NCI-H345 (cell line): ENCODE measurements around the gene DAB2IP.
"Not testable (repeated sequence)": the region's sequence is repeated elsewhere in the genome, so short reads cannot be mapped to it uniquely, and the experiment has no call there.

Experiments used
- DNase-seq: peaks from one replicate; lab custom pipeline; 2025; lab: John Stamatoyannopoulos, UW

The DAB2IP gene

DNA sequence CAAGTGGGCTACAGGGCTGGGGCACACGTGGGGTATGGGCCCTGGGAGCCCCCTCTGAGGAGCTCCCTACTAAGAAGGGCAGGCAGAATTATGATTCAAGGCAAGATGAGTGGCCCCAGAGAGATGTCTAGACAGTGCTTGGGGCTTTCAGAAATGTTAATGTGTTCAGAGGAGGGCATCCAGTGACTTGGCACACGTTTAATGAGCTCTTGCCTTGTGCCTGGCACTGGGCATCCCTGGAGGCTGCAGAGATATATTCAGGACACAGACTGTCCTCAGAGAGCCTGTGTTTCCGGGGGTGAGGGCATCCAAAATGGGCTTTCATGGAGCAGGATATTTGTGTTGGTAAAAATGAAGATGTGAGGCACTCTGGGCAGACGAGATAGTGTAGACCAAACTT is 25.4 kb upstream of the DAB2IP start:
- no peak for DNase-seq

DNA sequence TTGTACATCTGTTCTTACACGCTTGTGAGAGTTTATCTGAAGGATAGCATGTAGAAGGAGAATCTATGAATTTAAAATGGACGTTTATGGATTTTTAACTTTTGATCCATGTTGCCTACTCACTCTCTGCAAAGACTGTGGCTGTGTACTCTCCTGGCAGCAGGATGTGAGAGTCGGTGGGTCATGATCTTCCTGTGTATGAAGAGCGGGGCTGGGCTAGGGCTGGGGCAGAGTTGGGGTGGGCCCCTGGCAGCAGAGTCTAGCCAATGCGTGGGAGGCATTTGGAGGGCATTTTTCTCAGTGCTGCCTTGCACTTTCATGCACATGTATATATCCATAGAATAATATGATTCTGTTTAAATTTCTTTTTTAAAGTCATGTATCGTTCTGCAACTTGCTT is 24.0 kb upstream of the DAB2IP start:
- DNase-seq: no peak

DNA sequence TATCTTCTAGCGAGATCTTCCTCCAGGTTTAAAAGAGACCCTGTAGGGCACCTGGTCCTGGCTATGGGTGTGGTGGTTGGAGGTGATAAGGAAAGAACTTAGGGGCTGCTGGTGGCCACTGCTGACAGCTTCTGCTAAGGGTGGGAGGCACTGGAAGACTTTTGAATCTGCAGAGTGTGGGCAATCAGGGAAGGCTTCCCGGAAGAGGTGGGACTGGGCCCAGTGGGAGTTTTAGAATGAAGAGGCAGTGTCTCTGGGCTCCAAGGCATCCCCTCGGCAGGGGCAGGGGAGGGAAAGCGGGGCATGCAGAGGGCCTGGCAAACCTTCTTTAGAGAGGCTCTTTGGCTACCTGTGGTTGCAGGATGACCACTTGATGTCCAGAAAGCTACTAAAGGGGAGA is 23.0 kb upstream of the DAB2IP start:
- DNase-seq: no peak

DNA sequence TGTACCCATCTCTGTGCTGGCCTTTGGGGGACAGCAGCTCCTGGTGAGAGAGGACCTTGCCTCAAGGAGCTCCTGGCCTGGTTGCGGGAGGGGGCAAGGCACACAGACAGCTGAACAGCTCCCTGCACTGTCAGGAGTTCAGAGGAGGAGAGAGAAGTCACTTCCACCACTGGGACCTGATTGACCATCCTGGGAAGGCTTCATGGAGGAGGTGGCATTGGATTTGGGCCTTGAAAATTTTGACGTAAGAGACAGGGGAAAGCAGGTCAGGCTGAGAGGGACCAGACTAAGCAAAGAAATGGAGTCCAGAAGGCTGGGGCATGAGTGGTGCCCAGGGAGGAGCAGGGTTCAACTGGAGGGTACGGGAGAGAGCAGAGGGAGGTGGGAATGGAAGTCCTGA is 20.3 kb upstream of the DAB2IP start:
- no peak for DNase-seq

DNA sequence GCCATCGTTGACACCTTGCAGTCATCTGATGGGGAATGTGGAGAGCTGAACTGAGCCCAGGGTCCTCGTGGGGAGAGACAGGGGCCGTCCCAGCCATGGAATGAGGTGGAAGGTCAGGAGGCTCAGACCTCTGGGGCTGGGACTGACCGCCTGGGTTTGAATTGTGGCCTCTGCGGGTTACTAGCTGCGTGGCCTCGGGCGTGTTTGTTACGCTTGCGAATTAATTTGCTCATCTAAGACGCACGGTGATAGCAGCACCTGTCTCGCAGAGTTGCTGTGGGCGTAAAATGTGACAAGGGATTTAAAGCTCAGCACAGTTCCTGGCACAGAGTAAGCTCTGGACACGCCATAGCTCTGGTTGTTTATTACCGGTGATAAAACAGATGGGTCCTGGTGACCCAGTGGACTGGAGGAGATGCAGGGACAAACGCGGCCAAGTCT is 19.4 kb upstream of the DAB2IP start:
- no peak for DNase-seq

DNA sequence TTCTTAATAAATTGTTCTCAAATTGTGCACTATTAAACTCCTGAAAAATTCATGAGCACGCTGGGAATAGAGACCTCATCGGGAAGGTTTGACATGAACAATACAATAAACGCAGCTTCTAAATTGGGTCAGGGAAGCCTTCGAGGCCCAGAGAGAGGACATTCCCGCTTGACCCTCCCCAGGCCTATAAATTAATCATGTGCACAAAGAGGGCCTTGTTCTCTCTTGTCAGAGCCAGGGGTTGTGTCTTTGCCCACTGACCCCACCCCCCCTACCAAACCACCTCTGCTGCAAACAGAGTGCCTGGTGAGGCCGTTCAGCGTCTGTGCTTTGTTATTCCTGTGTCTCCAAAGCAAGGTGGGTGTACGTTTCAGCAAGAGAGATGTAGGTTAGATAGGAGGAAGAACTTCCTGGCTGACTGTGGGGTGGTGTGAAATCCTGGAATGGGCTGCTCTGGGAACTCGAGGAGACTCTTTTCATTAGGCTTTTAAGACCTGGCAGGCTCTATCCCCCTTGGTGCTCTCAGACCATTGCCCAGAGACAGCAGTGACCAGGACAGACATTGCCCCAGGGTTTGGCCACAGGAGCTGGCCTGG is 18.2 kb upstream of the DAB2IP start:
- DNase-seq: no peak

DNA sequence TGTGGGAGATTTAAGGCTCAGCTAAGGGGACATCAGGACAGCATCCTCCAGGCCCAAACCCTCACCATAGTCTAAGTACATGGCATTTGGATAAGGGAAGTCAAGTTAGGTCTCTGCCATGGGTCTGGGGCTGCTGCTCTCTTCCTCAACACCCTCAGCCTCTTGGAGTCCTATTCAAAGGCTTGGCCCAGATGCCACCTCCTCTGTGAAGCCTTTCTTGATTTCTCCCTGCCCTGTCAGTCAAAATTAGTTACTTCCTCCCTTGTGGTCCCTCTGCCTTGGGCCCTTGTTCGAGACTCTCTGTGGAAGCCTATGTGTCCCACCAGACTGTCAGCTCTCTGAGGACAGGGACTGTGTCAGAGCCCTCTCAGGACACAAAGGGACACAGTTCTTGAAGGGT is 17.7 kb upstream of the DAB2IP start:
- no peak for DNase-seq

DNA sequence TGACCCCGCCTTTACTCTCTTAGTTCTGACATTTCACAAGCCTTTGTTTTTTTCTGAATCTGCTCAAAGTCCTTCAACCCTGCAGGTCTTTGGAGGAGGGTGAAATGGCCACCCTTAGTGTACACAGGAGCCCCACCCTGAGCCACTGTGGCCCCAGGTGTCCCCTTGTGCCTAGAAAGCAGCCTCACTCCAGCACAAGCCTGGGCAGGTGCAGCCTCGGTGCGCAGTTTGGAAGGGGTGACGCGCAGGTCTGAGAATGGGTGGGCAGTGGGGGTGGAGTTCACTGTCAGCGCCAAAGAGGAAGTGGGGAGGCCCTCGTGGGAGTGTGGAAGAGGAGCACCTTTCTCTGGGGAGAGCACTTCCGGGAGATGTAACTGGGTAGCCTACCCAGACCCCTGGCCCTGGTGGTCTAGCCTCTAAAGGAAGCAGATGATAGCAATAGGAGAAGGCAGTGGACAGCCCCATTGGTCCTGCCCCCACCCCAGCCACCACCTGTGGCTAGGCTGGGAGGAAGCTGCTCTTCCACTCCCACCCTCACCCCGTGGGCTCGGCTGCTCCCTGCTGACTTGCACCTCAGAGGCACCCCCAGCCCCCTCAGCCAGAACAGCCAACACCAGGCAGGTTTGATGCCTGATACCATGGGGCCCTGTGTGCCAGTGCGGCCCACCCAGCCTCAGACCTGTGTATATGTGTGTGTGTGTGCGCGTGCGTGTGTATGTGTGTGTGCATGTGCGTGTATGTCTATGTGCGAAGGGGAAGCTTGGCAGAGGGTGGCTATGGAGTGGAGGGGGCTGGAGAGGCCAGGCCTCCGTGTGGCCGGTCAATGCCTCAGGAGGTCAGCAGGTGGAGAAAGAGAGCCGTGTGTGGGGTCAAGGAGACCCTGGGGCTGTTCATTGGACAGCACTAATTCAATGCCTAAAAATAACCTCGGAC is 16.8 kb upstream of the DAB2IP start:
- DNase-seq: no peak

DNA sequence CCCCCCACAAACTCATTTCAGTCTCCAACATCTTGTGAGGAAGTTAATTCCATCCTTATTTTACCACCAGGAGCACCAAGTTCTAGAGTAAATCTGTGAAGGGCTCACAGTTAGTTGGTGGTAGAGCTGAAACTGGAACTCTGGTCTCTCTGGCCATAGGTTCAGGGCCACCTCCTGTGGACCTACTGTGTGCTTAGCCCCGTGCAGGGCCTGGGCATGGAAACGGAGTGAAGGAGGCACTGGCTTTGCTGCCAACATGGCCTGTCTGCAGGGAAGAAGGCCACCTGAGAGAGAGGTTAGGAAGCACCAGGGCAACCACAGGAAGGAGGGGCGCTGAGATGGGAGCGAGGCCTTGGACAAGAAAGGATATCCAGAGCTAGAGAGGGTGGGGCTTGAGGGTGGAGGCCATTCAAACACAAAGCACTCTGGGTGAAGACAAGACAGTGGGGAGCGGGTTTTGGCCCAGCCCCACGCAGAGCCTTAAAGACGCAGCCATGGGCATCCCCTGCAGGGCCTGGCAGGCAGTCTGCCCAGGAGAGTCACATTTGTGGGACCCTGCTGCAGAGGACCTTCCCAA is 16.0 kb upstream of the DAB2IP start:
- no peak for DNase-seq

DNA sequence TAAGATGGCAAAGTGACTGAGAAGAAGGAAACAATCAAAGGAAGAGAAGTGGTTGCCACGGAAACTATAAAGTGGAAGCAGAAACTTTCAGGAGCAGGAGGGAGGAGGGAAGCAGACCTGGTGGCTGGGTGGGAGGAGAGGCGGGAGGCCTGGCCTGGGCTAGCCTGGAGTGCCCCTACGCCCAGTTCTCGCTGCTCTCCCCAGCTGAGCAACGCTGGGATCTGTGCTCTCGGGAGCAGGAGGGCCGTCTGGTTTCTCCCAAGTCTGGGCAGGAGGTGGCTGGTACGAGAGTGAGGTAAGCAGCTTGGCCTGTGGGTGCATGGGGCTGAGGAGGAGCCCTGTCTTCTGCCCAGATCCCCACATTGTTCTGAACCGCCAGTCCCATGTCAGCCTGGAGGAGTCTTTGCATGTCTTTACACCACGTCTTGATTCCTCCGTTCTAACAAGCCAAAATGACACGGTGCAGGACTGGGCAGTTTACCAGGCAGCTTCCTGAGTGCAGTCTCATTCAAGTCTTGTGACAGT is 15.0 kb upstream of the DAB2IP start:
- DNase-seq: no peak

DNA sequence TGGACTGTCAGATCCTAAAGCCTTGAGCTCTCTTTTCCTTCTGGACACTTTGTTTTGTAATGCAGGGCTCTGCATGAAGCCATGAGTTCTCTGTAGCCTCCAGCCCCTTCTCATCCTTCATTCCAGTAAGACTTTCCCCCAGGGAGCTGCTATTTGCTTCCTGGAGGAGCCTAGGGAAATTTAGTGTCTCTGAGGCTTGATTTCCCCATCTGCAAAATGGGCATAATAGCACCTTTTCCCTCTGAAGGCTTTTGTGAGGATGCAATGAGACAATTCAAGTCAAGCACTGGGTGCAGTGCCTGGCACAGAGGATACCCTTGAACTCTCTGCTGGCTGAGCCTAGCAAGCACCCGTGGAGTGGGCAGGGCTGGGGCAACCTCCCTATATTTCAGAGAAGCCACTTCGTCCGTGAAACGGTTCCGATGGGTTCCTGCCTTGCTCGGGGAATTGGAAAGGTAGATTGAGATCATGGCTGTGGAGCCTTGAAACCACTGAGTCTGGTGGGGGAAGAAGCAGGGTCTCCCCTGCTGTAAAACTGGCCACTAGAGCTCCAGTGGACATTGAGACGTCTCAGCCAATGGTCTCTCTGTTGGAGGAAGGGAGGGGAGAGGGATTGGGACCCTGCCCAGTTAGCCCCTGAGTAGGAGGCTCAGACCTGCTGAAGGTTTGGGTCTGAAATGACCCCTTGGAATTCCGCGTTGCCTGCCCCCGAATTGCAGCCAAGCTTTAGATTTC is 14.3 kb upstream of the DAB2IP start:
- DNase-seq: no peak

DNA sequence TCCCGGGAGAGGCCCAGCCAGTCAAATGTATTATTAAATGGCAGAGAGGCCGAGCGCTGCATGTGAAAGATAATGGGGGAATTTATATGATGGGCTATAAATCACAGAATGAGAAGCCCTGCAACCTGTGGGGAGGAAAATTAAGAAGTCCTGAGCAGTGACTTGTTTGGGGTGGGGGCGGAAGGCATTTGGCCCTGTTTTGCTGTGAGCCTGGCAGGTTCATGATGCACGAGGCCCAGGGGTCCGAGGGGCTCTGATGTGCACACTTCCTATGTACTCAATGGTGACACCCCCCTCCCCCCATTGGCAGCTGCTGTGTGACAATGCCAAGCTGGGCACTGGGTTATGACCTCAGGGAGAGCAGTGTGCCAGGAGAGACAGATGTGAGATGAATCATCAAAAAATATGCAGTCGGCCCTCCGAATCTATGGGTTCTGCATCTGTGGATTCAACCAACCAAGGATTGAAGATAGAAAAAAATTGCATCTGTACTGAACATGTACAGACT is 13.7 kb upstream of the DAB2IP start:
- DNase-seq: no peak

DNA sequence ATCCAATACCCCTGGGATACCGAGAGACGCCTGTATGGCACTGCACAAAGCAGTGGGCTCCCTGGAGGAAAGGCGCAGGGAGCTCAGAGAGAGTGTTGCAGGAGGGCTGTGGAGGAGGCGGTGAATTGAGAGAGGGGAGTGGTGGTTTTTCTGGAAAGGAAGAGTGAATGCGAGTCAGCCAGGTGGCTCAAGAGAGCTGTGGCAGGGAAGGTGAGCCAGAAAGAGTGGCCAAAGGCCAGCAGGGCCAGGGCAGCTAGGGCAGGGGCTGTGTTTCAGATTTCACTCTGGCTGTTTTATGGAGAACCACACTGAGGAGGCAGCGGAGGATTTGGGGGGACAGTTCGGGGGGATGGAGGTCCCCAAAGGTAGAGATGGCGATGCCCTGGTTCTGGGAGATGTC is 13.0 kb upstream of the DAB2IP start:
- no peak for DNase-seq

DNA sequence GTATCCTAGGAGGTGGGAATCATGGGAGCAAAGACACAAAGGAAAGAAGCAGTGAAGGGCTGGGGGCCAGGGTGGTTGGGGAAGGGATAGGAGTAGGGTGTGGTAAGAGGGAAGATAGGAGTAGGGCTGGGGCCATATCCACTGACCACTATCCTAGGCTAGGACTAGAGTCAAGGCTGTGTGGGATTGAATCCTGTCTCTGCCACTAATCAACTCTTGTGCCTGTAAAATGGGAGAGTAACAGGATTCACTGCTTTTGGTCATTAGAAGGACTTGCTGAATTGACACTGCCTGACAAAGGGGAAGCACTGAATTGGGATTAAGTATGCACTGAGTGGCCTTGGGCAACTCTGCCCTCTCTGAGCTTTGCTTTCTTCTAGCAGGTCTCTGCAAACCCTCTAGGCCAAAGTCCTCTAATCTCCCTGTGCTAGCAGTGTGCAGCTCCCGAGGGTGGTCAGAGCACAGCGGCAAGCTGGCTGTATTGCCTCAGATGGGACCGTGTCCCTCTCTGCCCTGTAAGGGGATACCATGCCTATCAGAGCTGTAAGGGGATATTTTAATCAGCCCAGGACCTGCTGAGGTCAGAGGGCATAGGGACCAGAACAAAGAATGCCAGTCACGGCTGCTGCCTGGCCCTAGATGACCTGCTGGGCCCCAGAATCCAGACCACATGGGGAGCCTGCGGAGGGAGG is 12.4 kb upstream of the DAB2IP start:
- DNase-seq: no peak

DNA sequence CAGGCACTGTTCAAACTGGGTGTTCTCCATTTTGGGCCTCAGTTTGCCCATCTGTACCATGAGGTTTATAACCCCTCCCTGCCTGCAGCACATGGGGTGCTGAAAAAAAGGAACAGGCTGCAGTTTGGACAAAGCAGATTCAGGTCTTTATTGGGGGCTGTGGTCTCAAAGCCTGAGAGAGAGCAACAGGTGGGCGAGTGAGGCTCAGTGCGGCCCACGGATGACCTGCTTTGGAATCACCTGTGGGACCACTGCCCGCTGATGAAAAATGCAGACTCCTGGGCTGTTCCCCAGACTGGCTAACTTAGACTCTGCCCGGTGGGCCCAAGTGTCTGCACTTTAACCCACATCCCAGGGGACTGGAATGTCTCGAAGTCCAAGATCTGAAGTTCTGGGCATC is 11.8 kb upstream of the DAB2IP start:
- DNase-seq: no peak

DNA sequence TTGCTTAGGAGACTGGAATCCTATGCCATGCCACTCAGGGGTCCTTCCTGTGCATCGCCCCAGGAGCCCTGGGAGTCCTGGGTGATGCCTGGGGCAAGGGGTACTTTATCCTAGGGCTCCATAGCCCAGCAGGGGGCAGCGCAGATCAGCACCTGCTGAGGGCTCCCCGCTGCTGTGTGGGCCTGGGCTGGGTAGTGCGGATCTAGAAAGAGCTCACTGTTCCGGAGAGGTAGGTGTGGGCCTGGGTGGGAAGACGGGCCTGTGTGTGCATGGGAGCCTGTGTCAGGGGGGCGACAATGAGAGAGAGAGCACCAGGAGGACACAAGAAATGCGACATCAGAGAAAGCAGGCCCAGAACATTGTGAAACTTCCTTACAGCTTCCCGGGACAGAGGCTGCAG is 11.4 kb upstream of the DAB2IP start:
- no peak for DNase-seq

DNA sequence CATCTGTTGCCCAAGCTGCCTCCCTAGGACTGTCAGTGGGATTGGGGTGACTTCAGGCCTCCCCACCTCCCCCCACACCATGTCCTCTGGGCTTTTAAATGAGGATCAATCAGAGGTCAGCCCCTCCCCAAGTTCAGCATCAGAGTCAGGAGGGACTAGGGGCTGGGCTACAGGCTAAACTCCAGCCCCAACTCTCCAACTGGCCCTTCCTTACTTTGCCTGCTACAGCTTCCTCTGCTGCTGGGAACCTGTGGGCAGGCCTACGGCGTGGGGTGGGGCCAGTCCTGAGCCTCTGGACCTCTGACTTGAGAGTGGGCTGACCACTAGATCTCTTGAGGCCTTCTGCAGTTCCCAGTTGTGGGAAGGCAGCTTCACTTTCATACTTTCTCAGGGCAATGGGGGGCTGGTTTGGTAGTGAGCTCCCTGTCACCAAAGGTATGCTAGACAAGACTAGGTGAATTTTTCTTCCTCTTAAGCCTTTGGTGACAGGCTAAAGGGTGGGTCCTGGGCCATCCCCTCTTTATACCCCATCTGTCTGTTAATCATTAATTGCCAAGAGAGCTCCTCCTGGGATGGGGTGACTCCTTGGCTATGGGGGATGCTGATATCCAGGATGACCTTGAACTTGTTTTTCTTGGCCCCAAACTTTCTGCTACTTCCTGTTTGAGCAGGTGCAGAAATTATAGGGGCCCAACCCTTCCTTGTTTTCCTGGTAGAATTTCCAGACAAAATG is 10.8 kb upstream of the DAB2IP start:
- DNase-seq: no peak

DNA sequence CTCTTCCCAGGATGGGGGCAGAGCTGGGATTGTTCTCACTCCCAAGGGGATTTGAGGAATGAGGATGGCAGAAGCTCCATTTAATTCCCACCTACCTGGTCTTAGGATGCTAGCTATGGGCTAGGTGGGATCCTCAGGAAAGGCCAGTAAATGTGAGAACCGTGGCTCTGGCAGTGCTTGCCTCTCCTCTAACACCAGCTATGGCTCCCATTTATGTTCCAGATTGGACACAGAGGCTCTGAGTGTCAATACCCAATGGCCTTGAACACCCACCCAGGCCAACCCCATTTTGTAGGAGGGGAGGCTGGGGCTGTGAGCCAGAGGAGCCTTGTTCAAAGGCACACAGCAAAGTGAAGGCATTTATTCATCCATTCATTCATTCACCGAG is 10.2 kb upstream of the DAB2IP start:
- DNase-seq: no peak

DNA sequence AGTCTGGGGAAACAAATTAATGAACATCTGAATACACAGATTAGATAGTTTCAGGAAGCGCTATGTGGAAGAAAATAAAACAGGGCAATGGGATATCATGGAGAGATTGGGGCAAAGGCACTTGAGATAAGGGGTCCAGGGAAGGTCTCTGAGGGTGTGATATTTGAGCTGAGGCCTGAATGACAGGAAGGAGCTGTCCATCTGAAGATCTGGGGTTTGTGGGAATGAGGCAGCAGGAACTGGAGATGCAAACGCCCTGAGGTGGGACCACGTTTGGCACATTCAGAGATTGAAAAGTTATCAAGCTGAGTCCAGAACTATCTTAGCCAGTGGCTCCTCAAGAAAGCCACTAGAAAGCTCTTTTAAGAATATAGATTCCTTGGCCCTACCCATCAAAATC is 8.7 kb upstream of the DAB2IP start:
- no peak for DNase-seq

DNA sequence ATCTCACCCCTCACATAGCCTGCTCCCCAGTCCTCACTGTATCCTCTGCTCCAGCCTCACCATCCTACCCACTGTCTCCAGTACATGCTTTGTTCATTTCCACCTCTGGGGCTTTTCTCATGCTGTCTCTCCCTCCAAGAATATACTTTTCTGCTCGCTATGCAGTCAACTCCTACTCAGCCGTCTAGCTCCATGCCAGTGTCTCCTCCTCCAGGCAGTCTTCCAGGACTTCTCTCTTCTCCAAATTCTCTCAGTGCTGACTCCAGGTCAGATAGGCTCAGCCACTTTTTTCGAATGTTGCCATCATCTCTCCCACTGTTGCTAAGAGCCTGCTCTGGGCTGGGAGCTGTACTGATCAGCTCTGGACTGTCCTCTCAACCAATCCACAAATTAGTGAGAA is 8.0 kb upstream of the DAB2IP start:
- DNase-seq: no peak

DNA sequence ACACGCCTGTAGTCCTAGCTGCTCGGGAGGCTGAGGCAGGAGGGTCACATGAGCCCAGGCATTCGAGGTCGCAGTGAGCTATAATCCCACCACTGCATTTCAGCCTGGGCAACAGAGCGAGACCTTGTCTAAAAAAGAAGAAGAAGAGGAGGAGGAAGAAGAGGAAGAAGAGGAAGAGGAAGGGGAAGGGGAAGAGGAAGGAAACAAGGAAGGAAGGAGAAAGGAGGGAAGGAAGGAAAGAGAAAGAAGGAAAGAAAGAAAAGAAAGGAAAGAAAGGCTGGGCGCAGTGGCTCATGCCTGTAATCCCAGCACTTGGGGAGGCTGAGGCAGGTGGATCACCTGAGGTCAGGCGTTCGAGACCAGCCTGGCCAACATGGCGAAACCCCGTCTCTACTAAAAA is 7.4 kb upstream of the DAB2IP start:
- not testable (repeated sequence) for DNase-seq
